ENCODE results near the gene SOCS6. TPM values are rescaled to one million over a fixed set of nuclear protein-coding genes. Genes with fewer than 3 reads are reported as not detected.

Gene SOCS6
- total RNA-seq, 4 donors from 2014 or later = 21.5 to 25.3 (median 23.6) TPM

DNA sequence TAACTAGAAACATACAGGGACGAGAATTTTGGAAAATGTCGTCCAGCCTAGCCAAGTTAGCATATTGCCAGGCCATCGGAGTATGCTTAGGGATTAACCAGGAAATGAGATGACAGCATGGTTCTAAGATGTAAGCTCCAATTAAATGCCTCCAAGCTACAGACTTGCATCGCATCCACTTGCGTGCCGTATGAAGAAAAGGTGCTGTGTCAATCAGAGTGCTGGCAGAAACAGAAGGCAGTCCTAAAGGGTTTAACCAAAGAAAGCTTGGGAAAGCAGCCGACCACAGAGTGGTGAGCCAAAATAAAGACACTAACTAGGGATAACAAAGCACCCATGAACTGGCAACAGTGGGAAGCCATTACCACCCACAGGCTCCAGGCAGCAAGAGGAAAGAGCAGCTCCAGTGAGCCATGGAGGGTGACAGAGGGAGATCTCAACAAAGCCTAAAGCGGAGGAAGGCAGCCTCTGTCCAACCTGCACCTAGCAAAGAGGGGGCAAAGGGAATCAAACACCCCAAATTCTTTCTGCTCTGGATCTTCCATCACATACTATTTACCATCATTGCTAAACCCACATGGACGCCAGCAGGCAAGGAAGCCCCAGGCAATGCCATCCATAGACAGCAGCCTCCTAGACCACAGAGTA, 27.6 kb upstream of the SOCS6 start:
- Histone ChIP-seq H3K27ac (no peak overlapping the region), H3K9me3 (no peaks in the 10 kb centered on the region), H3K36me3 (no peaks in the 10 kb centered on the region), H3K4me1 (no peaks in the 10 kb centered on the region), H3K27me3 (no peaks in the 10 kb centered on the region), H3K4me3 (no peak overlapping the region)
- 60 to 89% methylated on average over 1 to 7 of the region's 9 CpGs for WGBS, 2 donors (ENCODE audit: low coverage in 1 of 2)
- no peak for ATAC-seq
- no peak for TF ChIP-seq EP300 (IDR thresholded peaks at IDR 0.05)
- TF ChIP-seq POLR2AphosphoS5 (IDR thresholded peaks at IDR 0.05) = no peak

GRCh38 chr18:70263336-70263735, 25.5 kb upstream of the SOCS6 start:
- no peak for TF ChIP-seq EP300 (IDR thresholded peaks at IDR 0.05)
- TF ChIP-seq POLR2A (IDR thresholded peaks at IDR 0.05) = no peak
- no peak for TF ChIP-seq POLR2AphosphoS5 (IDR thresholded peaks at IDR 0.05)
- TF ChIP-seq, protein P1, sequence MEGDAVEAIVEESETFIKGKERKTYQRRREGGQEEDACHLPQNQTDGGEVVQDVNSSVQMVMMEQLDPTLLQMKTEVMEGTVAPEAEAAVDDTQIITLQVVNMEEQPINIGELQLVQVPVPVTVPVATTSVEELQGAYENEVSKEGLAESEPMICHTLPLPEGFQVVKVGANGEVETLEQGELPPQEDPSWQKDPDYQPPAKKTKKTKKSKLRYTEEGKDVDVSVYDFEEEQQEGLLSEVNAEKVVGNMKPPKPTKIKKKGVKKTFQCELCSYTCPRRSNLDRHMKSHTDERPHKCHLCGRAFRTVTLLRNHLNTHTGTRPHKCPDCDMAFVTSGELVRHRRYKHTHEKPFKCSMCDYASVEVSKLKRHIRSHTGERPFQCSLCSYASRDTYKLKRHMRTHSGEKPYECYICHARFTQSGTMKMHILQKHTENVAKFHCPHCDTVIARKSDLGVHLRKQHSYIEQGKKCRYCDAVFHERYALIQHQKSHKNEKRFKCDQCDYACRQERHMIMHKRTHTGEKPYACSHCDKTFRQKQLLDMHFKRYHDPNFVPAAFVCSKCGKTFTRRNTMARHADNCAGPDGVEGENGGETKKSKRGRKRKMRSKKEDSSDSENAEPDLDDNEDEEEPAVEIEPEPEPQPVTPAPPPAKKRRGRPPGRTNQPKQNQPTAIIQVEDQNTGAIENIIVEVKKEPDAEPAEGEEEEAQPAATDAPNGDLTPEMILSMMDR (IDR thresholded peaks at IDR 0.05) = no peak
- ATAC-seq = no peak
- 56 to 86% methylated on average over 1 to 2 of the region's 3 CpGs for WGBS, 2 donors (ENCODE audit: low coverage in 1 of 2)
- Histone ChIP-seq H3K9me3 (no peaks in the 10 kb centered on the region), H3K36me3 (no peaks in the 10 kb centered on the region), H3K27ac (no peak overlapping the region), H3K4me3 (no peak overlapping the region), H3K27me3 (no peaks in the 10 kb centered on the region), H3K4me1 (no peaks in the 10 kb centered on the region)

DNA sequence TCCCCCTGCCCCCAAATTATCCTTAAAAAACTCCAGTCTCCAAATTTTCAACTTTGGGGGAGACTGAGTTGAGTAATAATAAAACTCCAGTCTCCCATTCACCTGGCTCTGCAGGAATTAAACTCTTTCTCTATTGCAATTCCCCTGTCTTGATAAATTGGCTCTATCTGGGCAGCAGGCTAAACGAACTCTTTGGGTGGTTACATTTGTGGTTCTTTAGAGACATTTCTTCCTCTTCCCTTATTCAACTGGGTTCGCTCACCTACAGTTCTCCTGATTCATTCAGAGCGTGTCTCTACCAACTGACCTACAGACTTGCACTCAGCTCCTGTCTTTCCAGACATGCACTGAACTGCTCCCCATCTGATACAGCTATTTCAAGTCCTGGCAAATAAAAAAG, 17.1 kb upstream of the SOCS6 start:
- 87 to 95% methylated on average over 3 of the region's 3 CpGs for WGBS, 2 donors (ENCODE audit: low coverage in 1 of 2)
- no peak for ATAC-seq

DNA sequence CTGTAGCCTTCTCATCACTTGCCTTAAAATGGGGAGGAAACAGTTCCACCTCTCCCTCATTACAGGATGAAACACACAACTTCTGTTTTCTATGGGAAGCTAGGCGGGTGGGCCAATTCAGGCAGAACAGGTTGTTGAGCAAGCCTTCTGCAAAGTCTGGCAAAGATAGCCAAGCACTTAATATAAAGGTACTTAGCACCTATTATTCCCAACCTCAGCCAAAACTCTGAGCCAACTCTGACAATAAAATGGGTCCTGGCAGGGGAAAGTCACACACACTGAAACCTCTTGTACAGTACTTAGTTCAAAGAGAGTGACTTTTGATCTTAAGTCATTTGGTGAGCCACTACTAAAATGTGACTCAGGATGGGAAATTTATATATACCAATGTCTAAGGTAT, 15.8 kb upstream of the SOCS6 start:
- TF ChIP-seq EP300 (IDR thresholded peaks at IDR 0.05) = no peak
- TF ChIP-seq POLR2AphosphoS5 (IDR thresholded peaks at IDR 0.05) = no peak
- TF ChIP-seq POLR2A (IDR thresholded peaks at IDR 0.05) = no peak
- TF ChIP-seq, protein P1 (IDR thresholded peaks at IDR 0.05) = no peak
- Histone ChIP-seq H3K9me3 (peaks cover 0 to 25% (median 0%) of the 10 kb centered on the region in 3 donors), H3K27ac (no peak overlapping the region), H3K4me1 (no peaks in the 10 kb centered on the region), H3K27me3 (no peaks in the 10 kb centered on the region), H3K4me3 (no peak overlapping the region), H3K36me3 (no peaks in the 10 kb centered on the region)
- ATAC-seq = no peak
- WGBS, 2 donors (ENCODE audit: low coverage in 1 of 2) = 100% methylated on average over 1 of the region's 1 CpG; no CpG with 5 or more reads in 1 of the 2 donors

More for the DNA sequence above, 17.1 kb upstream of the SOCS6 start:
- no peaks in the 10 kb centered on the region for H3K36me3 ChIP-seq
- H3K4me3 ChIP-seq = no peak overlapping the region
- TF ChIP-seq POLR2A (IDR thresholded peaks at IDR 0.05) (no peak), EP300 (IDR thresholded peaks at IDR 0.05) (no peak)
- H3K4me1 ChIP-seq = no peaks in the 10 kb centered on the region
- H3K9me3 ChIP-seq = peaks cover 0 to 25% (median 0%) of the 10 kb centered on the region in 3 donors
- no peak overlapping the region for H3K27ac ChIP-seq
- H3K27me3 ChIP-seq = no peaks in the 10 kb centered on the region

- Histone ChIP-seq H3K9me3 (peaks cover 0 to 15% (median 0%) of the 10 kb centered on the region in 3 donors), H3K36me3 (no peaks in the 10 kb centered on the region), H3K27me3 (no peaks in the 10 kb centered on the region), H3K4me3 (no peak overlapping the region), H3K27ac (no peak overlapping the region), H3K4me1 (no peaks in the 10 kb centered on the region)
- WGBS, 2 donors (ENCODE audit: low coverage in 1 of 2) = 30 to 69% methylated on average over 3 to 5 of the region's 5 CpGs
- TF ChIP-seq, protein P1 (IDR thresholded peaks at IDR 0.05) = no peak
- TF ChIP-seq POLR2AphosphoS5 (IDR thresholded peaks at IDR 0.05) (no peak), EP300 (IDR thresholded peaks at IDR 0.05) (no peak), POLR2A (IDR thresholded peaks at IDR 0.05) (no peak)
- ATAC-seq = no peak
These were observed 12.2 kb upstream of the SOCS6 start for GRCh38 chr18:70276416-70277191.

All from gastroesophageal sphincter (tissue), 4 donors.